ENCODE results near the gene LGR5. TPM values are rescaled to one million over a fixed set of nuclear protein-coding genes. Genes with fewer than 3 reads are reported as not detected.

Gene LGR5
- total and polyA plus RNA-seq, 2 of the 13 experiments (the other 11 are each of a cell fraction or from before 2014, with no cell fraction given): 37.0 to 121 TPM

DNA sequence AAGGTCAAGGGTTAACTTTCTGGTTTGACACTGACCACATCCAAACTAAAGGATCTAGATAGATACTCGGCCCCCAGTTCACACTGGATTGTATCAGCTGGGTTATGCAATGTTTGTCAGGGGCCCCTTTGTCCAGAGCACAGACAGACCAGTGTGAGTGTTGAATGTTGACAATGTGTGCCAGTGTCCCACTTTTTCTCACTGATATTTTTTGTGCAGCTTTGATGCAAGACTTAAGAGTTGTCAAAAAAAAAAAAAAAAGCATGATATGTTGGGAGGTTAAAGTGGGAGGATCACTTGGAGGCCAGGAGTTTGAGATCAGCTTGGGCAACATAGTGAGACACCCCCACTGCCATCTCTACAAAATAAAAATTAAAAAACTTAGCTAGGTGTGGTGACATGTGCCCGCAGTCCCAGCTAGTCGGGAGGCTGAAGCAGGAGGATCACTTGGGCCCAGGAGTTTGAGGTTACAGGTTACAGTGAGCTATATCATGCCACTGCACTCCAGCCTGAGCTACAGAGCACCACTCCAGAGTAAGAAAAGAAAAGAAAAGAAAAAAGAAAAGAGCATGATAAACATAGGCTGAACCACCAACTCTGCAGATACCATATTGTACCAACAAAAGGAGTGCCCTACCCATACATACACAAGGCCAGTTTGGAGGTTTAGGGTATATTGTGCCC is 97.5 kb downstream of the LGR5 start (continued):
- no peak for TF ChIP-seq ZNF10 (CRISPR knock-in tag; IDR thresholded peaks at IDR 0.05; ENCODE audit: borderline replicate concordance, low read depth)
- no peak; the same call in 1 of the 2 replicates for TF ChIP-seq MTA1 (CRISPR knock-in tag; IDR thresholded peaks at IDR 0.05; ENCODE audit: borderline replicate concordance)
- no peak for TF ChIP-seq ATRX (CRISPR knock-in tag; IDR thresholded peaks at IDR 0.05; ENCODE audit: borderline replicate concordance)
- no peak for TF ChIP-seq ZNF563 (CRISPR knock-in tag; IDR thresholded peaks at IDR 0.05)
- 0 out of 2 replicates have a peak, but pooled peaks have one; percentile 76 for TF ChIP-seq ZNF543 (CRISPR knock-in tag; IDR thresholded peaks at IDR 0.05)
- peak; percentile 80; the same call in 1 of the 2 replicates for TF ChIP-seq ZNF644 (CRISPR knock-in tag; IDR thresholded peaks at IDR 0.05; ENCODE audit: low read depth)
- TF ChIP-seq ZBTB42 (CRISPR knock-in tag; IDR thresholded peaks at IDR 0.05): no peak; the same call in 1 of the 2 replicates
- no peak for TF ChIP-seq ZNF260 (CRISPR knock-in tag; IDR thresholded peaks at IDR 0.05; ENCODE audit: borderline replicate concordance, low read depth)
- no peak for TF ChIP-seq ZNF547 (CRISPR knock-in tag; IDR thresholded peaks at IDR 0.05)
- peak; percentile 67; the same call in 1 of the 2 replicates for TF ChIP-seq ZNF761 (CRISPR knock-in tag; conservative IDR thresholded peaks at IDR 0.05)
- TF ChIP-seq, protein P1, sequence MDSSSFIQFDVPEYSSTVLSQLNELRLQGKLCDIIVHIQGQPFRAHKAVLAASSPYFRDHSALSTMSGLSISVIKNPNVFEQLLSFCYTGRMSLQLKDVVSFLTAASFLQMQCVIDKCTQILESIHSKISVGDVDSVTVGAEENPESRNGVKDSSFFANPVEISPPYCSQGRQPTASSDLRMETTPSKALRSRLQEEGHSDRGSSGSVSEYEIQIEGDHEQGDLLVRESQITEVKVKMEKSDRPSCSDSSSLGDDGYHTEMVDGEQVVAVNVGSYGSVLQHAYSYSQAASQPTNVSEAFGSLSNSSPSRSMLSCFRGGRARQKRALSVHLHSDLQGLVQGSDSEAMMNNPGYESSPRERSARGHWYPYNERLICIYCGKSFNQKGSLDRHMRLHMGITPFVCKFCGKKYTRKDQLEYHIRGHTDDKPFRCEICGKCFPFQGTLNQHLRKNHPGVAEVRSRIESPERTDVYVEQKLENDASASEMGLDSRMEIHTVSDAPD (CRISPR knock-in tag; IDR thresholded peaks at IDR 0.05): peak; percentile 16; the same call in 1 of the 2 replicates
- TF ChIP-seq, protein P2, sequence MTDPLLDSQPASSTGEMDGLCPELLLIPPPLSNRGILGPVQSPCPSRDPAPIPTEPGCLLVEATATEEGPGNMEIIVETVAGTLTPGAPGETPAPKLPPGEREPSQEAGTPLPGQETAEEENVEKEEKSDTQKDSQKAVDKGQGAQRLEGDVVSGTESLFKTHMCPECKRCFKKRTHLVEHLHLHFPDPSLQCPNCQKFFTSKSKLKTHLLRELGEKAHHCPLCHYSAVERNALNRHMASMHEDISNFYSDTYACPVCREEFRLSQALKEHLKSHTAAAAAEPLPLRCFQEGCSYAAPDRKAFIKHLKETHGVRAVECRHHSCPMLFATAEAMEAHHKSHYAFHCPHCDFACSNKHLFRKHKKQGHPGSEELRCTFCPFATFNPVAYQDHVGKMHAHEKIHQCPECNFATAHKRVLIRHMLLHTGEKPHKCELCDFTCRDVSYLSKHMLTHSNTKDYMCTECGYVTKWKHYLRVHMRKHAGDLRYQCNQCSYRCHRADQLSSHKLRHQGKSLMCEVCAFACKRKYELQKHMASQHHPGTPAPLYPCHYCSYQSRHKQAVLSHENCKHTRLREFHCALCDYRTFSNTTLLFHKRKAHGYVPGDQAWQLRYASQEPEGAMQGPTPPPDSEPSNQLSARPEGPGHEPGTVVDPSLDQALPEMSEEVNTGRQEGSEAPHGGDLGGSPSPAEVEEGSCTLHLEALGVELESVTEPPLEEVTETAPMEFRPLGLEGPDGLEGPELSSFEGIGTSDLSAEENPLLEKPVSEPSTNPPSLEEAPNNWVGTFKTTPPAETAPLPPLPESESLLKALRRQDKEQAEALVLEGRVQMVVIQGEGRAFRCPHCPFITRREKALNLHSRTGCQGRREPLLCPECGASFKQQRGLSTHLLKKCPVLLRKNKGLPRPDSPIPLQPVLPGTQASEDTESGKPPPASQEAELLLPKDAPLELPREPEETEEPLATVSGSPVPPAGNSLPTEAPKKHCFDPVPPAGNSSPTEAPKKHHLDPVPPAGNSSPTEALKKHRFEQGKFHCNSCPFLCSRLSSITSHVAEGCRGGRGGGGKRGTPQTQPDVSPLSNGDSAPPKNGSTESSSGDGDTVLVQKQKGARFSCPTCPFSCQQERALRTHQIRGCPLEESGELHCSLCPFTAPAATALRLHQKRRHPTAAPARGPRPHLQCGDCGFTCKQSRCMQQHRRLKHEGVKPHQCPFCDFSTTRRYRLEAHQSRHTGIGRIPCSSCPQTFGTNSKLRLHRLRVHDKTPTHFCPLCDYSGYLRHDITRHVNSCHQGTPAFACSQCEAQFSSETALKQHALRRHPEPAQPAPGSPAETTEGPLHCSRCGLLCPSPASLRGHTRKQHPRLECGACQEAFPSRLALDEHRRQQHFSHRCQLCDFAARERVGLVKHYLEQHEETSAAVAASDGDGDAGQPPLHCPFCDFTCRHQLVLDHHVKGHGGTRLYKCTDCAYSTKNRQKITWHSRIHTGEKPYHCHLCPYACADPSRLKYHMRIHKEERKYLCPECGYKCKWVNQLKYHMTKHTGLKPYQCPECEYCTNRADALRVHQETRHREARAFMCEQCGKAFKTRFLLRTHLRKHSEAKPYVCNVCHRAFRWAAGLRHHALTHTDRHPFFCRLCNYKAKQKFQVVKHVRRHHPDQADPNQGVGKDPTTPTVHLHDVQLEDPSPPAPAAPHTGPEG (CRISPR knock-in tag; IDR thresholded peaks at IDR 0.05): no peak
- TF ChIP-seq BHLHE40 (IDR thresholded peaks at IDR 0.05; ENCODE audit: low read length): no peak
- TF ChIP-seq ZSCAN21 (CRISPR knock-in tag; IDR thresholded peaks at IDR 0.05; ENCODE audit: borderline replicate concordance): no peak
- TF ChIP-seq KDM1A (CRISPR knock-in tag; IDR thresholded peaks at IDR 0.05): peak; percentile 77
- TF ChIP-seq, protein P3, sequence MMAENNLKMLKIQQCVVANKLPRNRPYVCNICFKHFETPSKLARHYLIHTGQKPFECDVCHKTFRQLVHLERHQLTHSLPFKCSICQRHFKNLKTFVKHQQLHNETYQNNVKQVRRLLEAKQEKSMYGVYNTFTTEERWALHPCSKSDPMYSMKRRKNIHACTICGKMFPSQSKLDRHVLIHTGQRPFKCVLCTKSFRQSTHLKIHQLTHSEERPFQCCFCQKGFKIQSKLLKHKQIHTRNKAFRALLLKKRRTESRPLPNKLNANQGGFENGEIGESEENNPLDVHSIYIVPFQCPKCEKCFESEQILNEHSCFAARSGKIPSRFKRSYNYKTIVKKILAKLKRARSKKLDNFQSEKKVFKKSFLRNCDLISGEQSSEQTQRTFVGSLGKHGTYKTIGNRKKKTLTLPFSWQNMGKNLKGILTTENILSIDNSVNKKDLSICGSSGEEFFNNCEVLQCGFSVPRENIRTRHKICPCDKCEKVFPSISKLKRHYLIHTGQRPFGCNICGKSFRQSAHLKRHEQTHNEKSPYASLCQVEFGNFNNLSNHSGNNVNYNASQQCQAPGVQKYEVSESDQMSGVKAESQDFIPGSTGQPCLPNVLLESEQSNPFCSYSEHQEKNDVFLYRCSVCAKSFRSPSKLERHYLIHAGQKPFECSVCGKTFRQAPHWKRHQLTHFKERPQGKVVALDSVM (CRISPR knock-in tag; IDR thresholded peaks at IDR 0.05): peak; percentile 98
- TF ChIP-seq ZSCAN29 (CRISPR knock-in tag; conservative IDR thresholded peaks at IDR 0.05): peak; percentile 67; the same call in 1 of the 2 replicates
- no peak for TF ChIP-seq ZNF589 (CRISPR knock-in tag; conservative IDR thresholded peaks at IDR 0.05)
- TF ChIP-seq NFKBIZ (CRISPR knock-in tag; IDR thresholded peaks at IDR 0.05): no peak; the same call in 1 of the 2 replicates
- TF ChIP-seq ZNF205 (CRISPR knock-in tag; IDR thresholded peaks at IDR 0.05): peak; percentile 49; the same call in 1 of the 2 replicates
- TF ChIP-seq FOXJ3 (CRISPR knock-in tag; IDR thresholded peaks at IDR 0.05; ENCODE audit: borderline replicate concordance): peak; percentile 86; the same call in 1 of the 2 replicates
